Measurements from ENCODE around the gene TUBG2. TPM values are rescaled to one million over a fixed set of nuclear protein-coding genes. Genes with fewer than 3 reads are reported as not detected.
"Not testable (repeated sequence)": the region's sequence is repeated elsewhere in the genome, so short reads cannot be mapped to it uniquely, and the experiment has no call there.

TUBG2 gene
- total RNA-seq, 2 donors from 2014 or later, result 7.5 to 15.7 TPM

GRCh38 chr17:42639525-42640113, 19.5 kb upstream of the TUBG2 start:
- Mint-ChIP-seq H3K27ac (no peak overlapping the region), H3K27me3 (peaks cover 9% of the 10 kb centered on the region), H3K4me1 (no peaks in the 10 kb centered on the region), H3K36me3 (ENCODE audit: low read depth) (no peaks in the 10 kb centered on the region), H3K9me3 (no peaks in the 10 kb centered on the region), H3K4me3 (no peak overlapping the region)
- ATAC-seq (replicated peaks), result no peak

GRCh38 chr17:42640121-42640520, 19.0 kb upstream of the TUBG2 start:
- no peaks in the 10 kb centered on the region for H3K4me1 Mint-ChIP-seq
- H3K4me3 Mint-ChIP-seq, result no peak overlapping the region
- no peak overlapping the region for H3K27ac Mint-ChIP-seq
- no peaks in the 10 kb centered on the region for H3K9me3 Mint-ChIP-seq
- peaks cover 9% of the 10 kb centered on the region for H3K27me3 Mint-ChIP-seq
- no peaks in the 10 kb centered on the region for H3K36me3 Mint-ChIP-seq (ENCODE audit: low read depth)
- no peak for ATAC-seq (replicated peaks)

GRCh38 chr17:42642336-42642735, 16.7 kb upstream of the TUBG2 start:
- Mint-ChIP-seq H3K9me3 (no peaks in the 10 kb centered on the region), H3K36me3 (ENCODE audit: low read depth) (no peaks in the 10 kb centered on the region), H3K4me1 (no peaks in the 10 kb centered on the region), H3K27me3 (peaks cover 13% of the 10 kb centered on the region), H3K4me3 (no peak overlapping the region), H3K27ac (no peak overlapping the region)
- ATAC-seq (replicated peaks), result no peak

DNA sequence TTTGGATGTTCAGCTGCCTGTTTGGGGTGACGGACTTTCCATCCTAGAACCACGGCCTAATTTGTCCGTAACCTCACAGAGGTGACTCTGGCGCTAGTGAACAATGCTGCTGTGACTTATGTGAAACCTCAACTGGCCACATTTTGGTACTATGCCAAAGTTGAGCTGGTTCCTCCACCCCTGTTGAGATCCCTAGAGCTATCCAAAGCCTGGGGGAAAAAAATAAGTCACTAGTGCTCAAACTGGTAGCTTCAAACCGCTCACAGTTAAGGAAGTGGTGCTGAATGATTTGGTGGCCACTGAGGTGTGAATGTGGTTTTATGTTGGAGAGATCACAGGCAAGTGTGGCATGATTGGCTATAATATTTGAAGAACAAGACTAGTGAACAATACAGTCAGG, 11.3 kb upstream of the TUBG2 start:
- H3K9me3 Mint-ChIP-seq, result no peaks in the 10 kb centered on the region
- no peak overlapping the region for H3K4me3 Mint-ChIP-seq
- no peak overlapping the region for H3K27ac Mint-ChIP-seq
- no peaks in the 10 kb centered on the region for H3K36me3 Mint-ChIP-seq (ENCODE audit: low read depth)
- peak; percentile 21 for ATAC-seq (replicated peaks)
- peaks cover 4% of the 10 kb centered on the region for H3K4me1 Mint-ChIP-seq
- peaks cover 9% of the 10 kb centered on the region for H3K27me3 Mint-ChIP-seq

DNA sequence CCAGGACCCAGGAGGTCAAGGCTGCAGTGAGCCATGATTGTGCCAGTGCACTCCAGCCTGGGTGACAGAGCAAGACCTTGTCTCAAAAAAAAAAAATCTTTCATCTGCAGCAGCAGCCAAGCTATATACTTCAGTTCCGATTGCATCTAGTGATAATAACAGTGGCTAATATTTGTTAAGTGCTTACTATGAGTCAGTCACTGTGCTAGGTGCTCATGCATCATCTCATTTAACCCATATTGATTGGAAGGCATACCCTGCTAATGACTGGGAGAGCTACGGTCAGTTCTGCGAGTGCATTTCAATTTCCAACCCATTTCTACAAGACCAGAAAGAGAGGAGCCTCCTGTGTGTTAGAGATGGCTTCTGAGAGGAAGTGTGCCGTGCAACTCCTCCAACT, 7.7 kb upstream of the TUBG2 start:
- Mint-ChIP-seq H3K9me3 (no peaks in the 10 kb centered on the region), H3K27me3 (peaks cover 8% of the 10 kb centered on the region), H3K27ac (no peak overlapping the region), H3K4me3 (no peak overlapping the region), H3K4me1 (peaks cover 14% of the 10 kb centered on the region), H3K36me3 (ENCODE audit: low read depth) (no peaks in the 10 kb centered on the region)
- no peak for ATAC-seq (replicated peaks)

DNA sequence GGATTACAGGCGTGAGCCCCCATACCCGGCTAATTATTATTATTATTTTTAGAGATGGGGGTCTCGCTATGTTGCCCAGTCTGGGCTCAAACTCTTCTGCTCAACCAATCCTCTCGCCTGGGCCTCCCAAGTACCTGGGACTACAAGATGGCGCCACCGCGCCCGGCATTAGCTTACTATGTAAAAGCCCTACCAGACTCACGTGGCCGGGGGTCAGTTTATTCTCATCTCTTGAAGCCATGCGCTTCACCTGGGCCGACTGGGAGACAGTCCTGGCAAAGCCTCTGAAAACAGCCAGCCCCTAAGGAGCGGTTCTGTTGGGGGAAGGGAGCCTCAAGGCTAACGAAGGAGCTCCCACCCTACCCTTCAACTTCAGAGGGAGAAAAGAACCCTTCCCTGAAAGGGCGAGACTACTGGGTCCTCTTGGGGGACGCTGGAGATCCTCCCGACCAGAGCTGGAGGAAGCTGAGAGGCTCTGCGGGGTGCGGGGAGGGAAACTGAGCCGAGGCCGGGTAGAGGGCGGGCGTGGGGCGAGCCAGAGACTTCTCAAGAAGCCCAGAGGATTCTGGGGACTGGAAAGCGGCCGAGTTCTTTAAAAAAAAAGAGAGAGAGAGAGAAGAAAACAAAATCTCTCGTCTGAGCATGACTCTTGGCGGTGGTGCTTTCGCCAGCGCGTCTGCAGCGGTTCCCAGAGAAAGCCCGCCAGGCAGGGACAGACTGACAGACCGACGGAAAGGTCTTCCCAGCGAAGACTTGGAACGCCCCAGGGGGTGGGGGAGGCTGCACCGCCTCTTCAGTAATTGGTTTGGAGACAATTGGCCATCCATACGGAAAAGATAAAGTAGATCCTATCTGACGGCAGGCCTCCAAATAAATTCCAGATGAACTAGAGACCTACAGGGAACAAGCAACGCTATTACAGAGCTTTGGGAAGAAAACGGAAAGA, 5.6 kb upstream of the TUBG2 start:
- Mint-ChIP-seq H3K27ac (no peak overlapping the region), H3K4me1 (peaks cover 20% of the 10 kb centered on the region), H3K27me3 (peaks cover 8% of the 10 kb centered on the region), H3K9me3 (no peaks in the 10 kb centered on the region), H3K4me3 (no peak overlapping the region), H3K36me3 (ENCODE audit: low read depth) (no peaks in the 10 kb centered on the region)
- no peak for ATAC-seq (replicated peaks)

DNA sequence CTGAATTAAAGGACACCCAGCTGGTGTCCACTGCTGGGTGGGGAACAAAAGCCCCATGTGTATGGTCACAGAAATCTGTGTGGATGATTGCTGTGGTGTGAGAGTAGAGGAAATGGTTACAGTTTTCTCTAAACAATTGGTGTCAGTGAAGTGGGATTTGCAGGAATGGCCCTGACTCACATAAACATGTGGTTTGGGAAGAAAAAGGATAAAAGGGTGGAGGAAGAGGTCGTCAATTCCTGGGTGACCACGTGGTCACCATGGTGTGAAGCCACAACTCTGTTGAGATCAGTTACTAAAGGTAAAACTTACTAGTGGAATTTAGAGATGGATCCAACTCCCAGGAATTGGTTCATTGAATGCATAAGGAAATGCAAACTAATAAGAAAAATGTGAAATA, 3.6 kb upstream of the TUBG2 start:
- Mint-ChIP-seq H3K4me1 (peaks cover 20% of the 10 kb centered on the region), H3K4me3 (peak overlapping the region; percentile 12), H3K9me3 (no peaks in the 10 kb centered on the region), H3K36me3 (ENCODE audit: low read depth) (no peaks in the 10 kb centered on the region), H3K27ac (no peak overlapping the region), H3K27me3 (peaks cover 8% of the 10 kb centered on the region)
- no peak for ATAC-seq (replicated peaks)

DNA sequence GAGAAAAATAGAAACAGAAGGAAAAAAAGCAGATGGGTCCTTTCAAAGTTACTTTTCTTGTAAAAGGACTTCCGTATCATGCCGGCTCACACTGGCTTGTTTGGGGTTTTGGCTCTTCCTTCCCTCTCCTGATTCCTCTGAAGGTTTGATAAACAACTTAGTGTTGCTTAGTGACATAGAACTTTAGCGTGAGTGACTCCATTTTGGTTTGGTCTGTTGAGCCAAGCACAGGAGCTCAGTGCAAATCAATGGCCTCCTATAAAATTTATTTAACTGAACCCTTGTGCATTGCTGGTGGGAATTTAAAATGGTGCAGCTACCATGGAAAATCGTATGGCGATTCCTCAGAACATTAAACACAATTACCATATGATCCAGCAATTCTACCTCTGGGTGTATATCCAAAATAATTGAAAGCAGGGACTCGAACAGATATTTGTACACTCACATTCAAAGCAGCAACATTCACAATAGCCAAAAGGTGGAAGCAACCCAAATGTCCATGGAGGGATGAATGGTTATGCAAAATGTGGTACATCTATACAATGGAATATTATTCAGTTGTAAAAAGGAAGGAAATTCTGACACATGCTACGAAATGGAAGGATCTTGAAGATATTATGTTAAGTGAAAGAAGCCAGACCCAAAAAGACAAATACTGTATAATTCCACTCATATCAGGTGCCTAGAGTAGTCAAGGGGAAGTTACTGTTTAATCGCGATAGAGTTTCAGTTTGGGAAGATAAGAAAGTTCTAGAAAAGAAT, 1.1 kb upstream of the TUBG2 start:
- Mint-ChIP-seq H3K27ac (peak overlapping the region; percentile 90), H3K36me3 (ENCODE audit: low read depth) (no peaks in the 10 kb centered on the region), H3K4me1 (peaks cover 16% of the 10 kb centered on the region), H3K9me3 (no peaks in the 10 kb centered on the region), H3K27me3 (peaks cover 4% of the 10 kb centered on the region), H3K4me3 (peak overlapping the region; percentile 90)
- ATAC-seq (replicated peaks), result no peak

- H3K4me3 Mint-ChIP-seq, result peak overlapping the region; percentile 90
- not testable (repeated sequence) for H3K27me3 Mint-ChIP-seq; ATAC-seq (replicated peaks)
These were observed 819 bp downstream of the TUBG2 start for GRCh38 chr17:42659932-42660274.

DNA sequence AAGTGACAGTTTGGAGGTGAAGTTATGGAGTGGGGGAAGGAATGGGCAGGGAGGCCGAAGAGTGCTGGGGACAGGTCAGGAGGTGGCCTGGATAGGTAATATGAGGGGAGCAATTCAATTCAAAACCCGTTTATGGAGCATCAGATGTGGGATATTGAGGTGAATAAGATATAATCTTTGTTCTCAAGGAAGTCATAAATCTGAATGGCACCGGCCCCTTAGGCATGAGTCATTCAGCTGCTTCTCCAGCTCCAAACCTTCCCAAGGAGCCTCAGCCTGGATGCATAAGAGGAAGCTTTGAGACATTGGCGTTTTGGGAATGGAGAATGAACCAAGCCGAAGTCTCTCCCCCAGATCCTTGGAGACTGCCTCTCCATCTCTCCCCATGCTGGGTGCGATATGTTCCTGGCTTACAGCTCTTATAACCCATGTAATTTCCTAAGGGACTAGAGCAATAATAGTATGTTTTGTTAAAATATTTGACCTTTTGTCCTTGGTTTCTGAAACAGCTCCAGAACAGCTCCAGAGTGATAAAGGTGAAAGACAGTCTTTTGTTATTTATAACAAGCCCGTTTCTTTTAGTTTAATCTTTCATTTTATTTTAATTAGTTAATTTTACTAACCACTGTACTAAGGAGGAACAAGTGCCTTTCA, 1.7 kb downstream of the TUBG2 start:
- peaks cover 10% of the 10 kb centered on the region for H3K4me1 Mint-ChIP-seq
- no peak overlapping the region for H3K4me3 Mint-ChIP-seq
- H3K27ac Mint-ChIP-seq, result no peak overlapping the region
- peaks cover 12% of the 10 kb centered on the region for H3K36me3 Mint-ChIP-seq (ENCODE audit: low read depth)
- no peak for ATAC-seq (replicated peaks)
- no peaks in the 10 kb centered on the region for H3K9me3 Mint-ChIP-seq
- H3K27me3 Mint-ChIP-seq, result no peaks in the 10 kb centered on the region

More at GRCh38 chr17:42659932-42660274, 819 bp downstream of the TUBG2 start:
- H3K4me1 Mint-ChIP-seq, result peaks cover 16% of the 10 kb centered on the region
- H3K9me3 Mint-ChIP-seq; H3K27ac Mint-ChIP-seq; H3K36me3 Mint-ChIP-seq (ENCODE audit: low read depth): not testable (repeated sequence)

DNA sequence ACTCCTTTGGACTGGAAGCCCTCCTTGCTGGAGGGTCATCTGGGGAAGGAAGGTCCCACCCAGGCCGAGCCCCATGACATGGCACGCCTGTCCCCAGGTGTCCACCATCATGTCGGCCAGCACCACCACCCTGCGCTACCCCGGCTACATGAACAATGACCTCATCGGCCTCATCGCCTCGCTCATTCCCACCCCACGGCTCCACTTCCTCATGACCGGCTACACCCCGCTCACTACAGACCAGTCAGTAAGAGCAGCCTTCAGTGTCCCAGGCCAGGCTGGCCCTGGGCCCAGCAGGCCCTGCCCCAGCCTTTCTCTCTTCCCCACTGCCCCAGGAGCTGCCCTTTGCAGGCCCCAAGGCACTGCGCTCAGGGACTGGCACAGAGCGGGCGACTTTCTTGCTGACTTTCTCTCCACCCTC, 6.5 kb downstream of the TUBG2 start:
- H3K27me3 Mint-ChIP-seq, result no peaks in the 10 kb centered on the region
- H3K4me3 Mint-ChIP-seq, result no peak overlapping the region
- peaks cover 25% of the 10 kb centered on the region for H3K36me3 Mint-ChIP-seq (ENCODE audit: low read depth)
- H3K27ac Mint-ChIP-seq, result no peak overlapping the region
- no peaks in the 10 kb centered on the region for H3K4me1 Mint-ChIP-seq
- no peaks in the 10 kb centered on the region for H3K9me3 Mint-ChIP-seq
- no peak for ATAC-seq (replicated peaks)

DNA sequence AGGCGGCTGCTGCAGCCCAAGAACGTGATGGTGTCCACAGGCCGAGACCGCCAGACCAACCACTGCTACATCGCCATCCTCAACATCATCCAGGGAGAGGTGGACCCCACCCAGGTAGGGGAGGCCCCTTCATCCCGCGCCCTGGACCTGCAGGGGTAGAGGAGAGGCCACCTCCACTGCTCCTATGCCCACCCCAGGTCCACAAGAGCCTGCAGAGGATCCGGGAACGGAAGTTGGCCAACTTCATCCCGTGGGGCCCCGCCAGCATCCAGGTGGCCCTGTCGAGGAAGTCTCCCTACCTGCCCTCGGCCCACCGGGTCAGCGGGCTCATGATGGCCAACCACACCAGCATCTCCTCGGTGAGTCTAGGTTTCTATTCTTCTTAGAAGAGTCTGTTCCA, 7.0 kb downstream of the TUBG2 start:
- not testable (repeated sequence) for H3K9me3 Mint-ChIP-seq; H3K27ac Mint-ChIP-seq; H3K4me3 Mint-ChIP-seq; H3K27me3 Mint-ChIP-seq; H3K4me1 Mint-ChIP-seq; ATAC-seq (replicated peaks)
- peaks cover 25% of the 10 kb centered on the region for H3K36me3 Mint-ChIP-seq (ENCODE audit: low read depth)

DNA sequence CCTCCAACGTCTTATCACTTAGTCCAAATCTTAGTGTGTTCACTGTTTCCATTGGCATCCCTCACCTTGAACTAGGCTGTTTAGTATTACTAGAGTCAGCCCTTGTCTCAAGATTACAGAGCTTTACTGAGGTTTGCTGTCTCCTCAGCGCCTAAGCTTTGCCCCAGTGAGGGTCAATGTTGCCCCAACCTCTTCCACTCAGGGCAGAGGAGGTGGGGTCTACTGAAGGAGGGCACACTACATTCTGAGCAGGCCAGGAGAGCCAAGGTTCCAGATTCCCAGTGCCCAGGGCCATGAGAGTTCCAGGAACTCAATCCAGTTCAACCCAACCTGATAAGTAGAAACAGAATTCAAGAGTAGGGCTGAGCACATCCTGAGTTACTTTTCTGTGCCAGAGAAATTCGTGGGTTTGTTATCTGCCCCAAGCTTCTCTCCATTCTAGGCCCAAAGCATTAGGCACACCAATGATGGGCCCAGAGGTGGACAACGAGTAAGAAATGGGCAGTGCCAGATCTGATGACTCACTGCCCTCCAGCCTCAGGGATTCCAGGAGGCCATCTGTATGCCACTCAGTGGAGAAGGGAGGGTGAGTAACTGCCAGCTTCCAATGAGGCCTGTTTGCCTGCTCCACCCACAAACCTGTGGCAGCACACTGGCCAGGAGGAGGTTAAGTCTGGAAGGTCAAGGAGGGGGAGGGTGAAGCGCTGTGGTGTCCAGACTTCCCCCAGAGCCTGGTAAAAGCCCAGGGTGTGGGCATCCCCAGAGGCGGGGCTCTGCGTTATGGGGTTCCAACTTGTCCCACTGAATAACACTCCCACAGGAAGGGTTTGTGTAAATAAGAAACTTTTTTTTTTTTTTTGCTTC, 8.2 kb downstream of the TUBG2 start:
- H3K27me3 Mint-ChIP-seq, result peaks cover 6% of the 10 kb centered on the region
- H3K36me3 Mint-ChIP-seq (ENCODE audit: low read depth), result peaks cover 25% of the 10 kb centered on the region
- no peaks in the 10 kb centered on the region for H3K9me3 Mint-ChIP-seq
- H3K27ac Mint-ChIP-seq, result no peak overlapping the region
- no peak overlapping the region for H3K4me3 Mint-ChIP-seq
- ATAC-seq (replicated peaks), result no peak
- peaks cover 4% of the 10 kb centered on the region for H3K4me1 Mint-ChIP-seq

DNA sequence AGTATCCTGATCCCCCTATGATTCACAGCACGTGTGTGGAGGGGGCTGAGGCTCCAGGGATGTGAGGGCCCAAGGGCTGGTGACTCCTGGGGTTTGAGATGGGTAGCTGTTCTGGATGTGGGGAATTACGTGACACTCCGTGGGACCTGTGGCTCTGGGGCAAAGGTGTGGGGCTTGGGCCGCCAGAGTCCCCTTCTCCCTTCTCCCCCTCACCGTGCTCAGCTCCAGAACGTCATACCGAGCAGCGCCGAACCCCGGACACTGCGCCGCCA, 10.6 kb downstream of the TUBG2 start:
- no peaks in the 10 kb centered on the region for H3K9me3 Mint-ChIP-seq
- H3K27me3 Mint-ChIP-seq, result peaks cover 12% of the 10 kb centered on the region
- peak overlapping the region; percentile 33 for H3K4me3 Mint-ChIP-seq
- peaks cover 4% of the 10 kb centered on the region for H3K4me1 Mint-ChIP-seq
- ATAC-seq (replicated peaks), result no peak
- peaks cover 21% of the 10 kb centered on the region for H3K36me3 Mint-ChIP-seq (ENCODE audit: low read depth)
- H3K27ac Mint-ChIP-seq, result no peak overlapping the region
